ENCODE measurements around the gene USP24. TPM values are rescaled to one million over a fixed set of nuclear protein-coding genes. Genes with fewer than 3 reads are reported as not detected.

Gene USP24
- total RNA-seq, 4 donors from 2014 or later: 20.9 to 58.6 (median 40.5) TPM

DNA sequence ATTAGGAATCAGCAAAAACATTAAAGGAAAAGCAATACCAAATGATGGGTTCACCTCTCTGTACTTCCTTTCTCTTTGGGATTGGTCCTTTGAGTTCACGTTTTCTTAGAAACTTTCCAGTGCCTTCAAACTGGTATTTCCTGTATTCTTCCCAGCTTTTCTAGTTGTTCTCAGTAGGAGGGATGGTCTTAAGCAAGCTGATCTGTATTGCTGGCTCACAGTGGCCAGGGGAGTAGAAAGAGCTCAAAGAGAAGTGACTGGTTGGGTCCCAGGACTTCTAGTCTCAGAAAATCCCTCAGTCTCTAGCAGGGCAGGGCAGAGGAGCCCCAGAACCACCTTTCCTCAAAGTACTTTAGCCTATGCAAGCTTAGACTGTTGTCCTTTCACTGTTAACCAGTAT is 10.1 kb upstream of the USP24 start:
- intact Hi-C loops (cut with DNase I; ENCODE audit: low total_unique reads): no loop called here
- DNase-seq (ENCODE audit: low spot score in 2 of 2): no peak
- TF ChIP-seq POLR2A (IDR thresholded peaks at IDR 0.05) (no peak), CTCF (IDR thresholded peaks at IDR 0.05) (no peak)
- no peak overlapping the region for H3K4me3 ChIP-seq (ENCODE audit: low read depth, poor library complexity, severe bottlenecking)
- 35 to 52% methylated on average over 1 of the region's 1 CpG for WGBS, 2 donors

DNA sequence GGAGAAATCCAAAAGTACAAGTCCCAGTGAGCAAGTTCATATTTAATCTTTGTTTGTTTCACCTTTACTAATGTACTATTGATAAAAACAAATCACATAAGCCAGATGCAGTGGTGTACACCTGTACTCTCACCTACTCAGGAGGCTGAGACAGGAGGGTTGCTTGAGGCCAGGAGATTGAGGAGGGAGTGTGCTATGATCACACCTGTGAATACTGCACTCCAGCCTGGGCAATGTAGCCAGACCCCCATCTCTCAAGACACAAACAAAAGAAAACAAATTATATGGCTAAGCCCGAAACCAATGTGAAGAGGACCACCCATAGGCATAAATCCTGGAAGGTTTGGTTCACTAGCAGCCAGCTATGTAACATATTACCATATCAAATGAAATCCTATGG is 9.6 kb upstream of the USP24 start:
- DNase-seq (ENCODE audit: low spot score in 2 of 2): no peak
- H3K4me3 ChIP-seq (ENCODE audit: low read depth, poor library complexity, severe bottlenecking): no peak overlapping the region
- 93 to 95% methylated on average over 1 of the region's 1 CpG for WGBS, 2 donors
- TF ChIP-seq POLR2A (IDR thresholded peaks at IDR 0.05) (no peak), CTCF (IDR thresholded peaks at IDR 0.05) (no peak)
- intact Hi-C loops (cut with DNase I; ENCODE audit: low total_unique reads): no loop called here

- WGBS, 2 donors: 83 to 91% methylated on average over 6 of the region's 6 CpGs
- TF ChIP-seq CTCF (IDR thresholded peaks at IDR 0.05): no peak
- no peak for TF ChIP-seq POLR2A (IDR thresholded peaks at IDR 0.05)
- intact Hi-C loops (cut with DNase I; ENCODE audit: low total_unique reads): no loop called here
These were observed 7.0 kb upstream of the USP24 start for GRCh38 chr1:55222152-55222551.

DNA sequence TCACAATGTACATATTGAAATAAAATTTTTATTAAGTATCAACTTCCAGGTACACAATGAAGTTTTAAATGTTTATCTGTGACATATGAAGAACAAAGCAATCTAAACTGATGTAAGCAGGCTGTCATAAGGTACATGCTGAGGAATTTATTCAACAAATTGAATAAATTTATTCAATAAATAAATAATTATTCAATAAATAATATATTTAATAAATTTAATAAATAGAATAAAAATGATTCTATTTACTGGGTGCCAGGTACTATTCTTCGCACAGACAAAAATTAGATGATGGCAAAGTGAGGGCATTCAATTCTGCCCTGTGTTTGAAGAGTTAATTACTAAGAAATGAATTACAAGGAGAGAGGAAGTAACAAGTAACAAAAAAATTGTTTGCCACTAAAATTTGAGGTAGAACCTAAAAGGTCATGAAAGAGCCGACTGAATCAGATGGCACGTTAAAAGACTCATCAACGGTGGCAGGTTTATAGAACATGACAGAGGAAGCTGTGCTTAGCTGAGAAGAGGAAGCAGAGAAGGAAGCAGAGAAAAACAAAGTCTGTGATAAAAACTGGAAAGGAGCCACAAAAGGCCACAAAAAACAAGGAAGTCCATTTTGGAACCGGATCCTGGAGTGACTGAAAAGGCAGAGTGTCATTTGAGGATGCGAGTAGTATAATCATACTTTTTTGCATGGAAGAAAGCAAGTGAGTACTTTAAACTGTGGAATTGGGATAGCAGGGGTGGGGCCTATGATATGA is 2.2 kb upstream of the USP24 start:
- 34 to 54% methylated on average over 6 of the region's 6 CpGs for WGBS, 2 donors
- intact Hi-C loops (cut with DNase I; ENCODE audit: low total_unique reads): no loop called here
- H3K4me3 ChIP-seq (ENCODE audit: low read depth, poor library complexity, severe bottlenecking): no peak overlapping the region
- TF ChIP-seq CTCF (IDR thresholded peaks at IDR 0.05): no peak
- no peak for TF ChIP-seq POLR2A (IDR thresholded peaks at IDR 0.05)
- peak in 1 of 2 donors; percentile 30 for DNase-seq (ENCODE audit: low spot score in 2 of 2)

More at GRCh38 chr1:55222152-55222551, 7.0 kb upstream of the USP24 start:
- no peak for DNase-seq (ENCODE audit: low spot score in 2 of 2)
- no peak overlapping the region for H3K4me3 ChIP-seq (ENCODE audit: low read depth, poor library complexity, severe bottlenecking)

DNA sequence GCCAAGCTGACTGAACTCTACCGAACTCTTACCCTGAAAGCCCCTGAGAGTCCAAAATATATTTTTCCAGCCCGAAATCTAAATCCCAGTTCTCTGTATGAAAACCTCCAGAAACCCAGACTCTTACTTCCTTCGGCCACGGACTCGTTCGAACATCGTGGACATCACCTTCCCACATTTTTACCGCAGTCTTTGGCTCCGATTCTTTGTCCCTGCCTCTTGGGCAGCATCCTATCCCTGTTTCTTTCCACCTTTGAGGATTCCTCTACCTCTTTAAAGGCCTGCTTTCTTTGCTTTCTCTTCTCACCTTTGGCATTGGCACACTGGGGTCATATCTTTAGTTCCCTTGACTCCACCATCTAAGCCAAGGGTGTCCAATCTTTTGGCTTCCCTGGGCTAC is 932 bp upstream of the USP24 start:
- TF ChIP-seq POLR2A (IDR thresholded peaks at IDR 0.05) (no peak), CTCF (IDR thresholded peaks at IDR 0.05) (no peak)
- 38 to 42% methylated on average over 9 of the region's 9 CpGs for WGBS, 2 donors
- no peak for DNase-seq (ENCODE audit: low spot score in 2 of 2)
- H3K4me3 ChIP-seq (ENCODE audit: low read depth, poor library complexity, severe bottlenecking): peak overlapping the region; percentile 79
- intact Hi-C loops (cut with DNase I; ENCODE audit: low total_unique reads): no loop called here

DNA sequence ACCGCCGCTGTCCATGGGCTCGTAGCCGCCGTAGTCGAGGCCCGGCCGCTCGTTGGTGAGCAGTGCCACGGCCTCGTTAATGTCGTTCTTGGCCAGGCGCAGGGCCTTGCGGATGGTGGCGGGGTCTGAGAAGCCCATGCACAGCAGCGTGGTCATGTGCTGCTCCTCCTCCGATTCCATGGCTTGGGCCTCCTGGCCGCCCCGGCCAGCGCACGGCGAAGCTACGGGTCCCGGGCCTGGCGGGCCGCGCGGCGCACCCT is 300 bp downstream of the USP24 start:
- intact Hi-C loops (cut with DNase I; ENCODE audit: low total_unique reads): no loop called here
- WGBS, 2 donors: 0% methylated on average over 3 to 9 of the region's 29 CpGs
- peak overlapping the region; percentile 79 for H3K4me3 ChIP-seq (ENCODE audit: low read depth, poor library complexity, severe bottlenecking)
- TF ChIP-seq CTCF (IDR thresholded peaks at IDR 0.05): no peak
- no peak for TF ChIP-seq POLR2A (IDR thresholded peaks at IDR 0.05)
- DNase-seq (ENCODE audit: low spot score in 2 of 2): peak in 1 of 2 donors; percentile 85

Data from lower leg skin (tissue), 4 donors.